UCSD-AML1 (cell line): ENCODE results near the gene CCDC85B.

ENCODE experiments used
- DNase-seq: peaks from one replicate; lab custom pipeline; 2025; ENCODE audit not compliant: unreplicated experiment; lab: John Stamatoyannopoulos, UW

Gene CCDC85B

DNA sequence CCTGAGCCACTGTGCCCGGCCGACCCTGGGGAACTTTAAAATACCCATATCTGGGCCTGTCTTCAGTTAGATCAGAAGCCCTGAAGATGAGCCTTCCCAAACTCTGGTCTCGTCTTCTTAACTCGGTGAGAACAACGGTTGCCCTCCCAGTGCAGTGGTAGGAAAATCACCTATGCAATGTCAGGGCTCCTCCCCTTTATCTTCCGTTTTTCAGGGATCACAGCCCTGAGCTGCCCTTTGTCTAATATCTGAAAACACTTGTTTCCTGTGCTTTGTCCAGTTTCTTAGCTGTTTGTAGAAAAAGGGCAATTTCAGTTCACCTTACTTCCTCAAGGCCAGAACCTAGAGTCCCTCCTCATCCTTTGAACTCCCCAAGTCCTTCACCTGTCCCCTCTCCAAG lies 38.2 kb downstream of the CCDC85B start:
- peak; percentile 22 for DNase-seq

DNA sequence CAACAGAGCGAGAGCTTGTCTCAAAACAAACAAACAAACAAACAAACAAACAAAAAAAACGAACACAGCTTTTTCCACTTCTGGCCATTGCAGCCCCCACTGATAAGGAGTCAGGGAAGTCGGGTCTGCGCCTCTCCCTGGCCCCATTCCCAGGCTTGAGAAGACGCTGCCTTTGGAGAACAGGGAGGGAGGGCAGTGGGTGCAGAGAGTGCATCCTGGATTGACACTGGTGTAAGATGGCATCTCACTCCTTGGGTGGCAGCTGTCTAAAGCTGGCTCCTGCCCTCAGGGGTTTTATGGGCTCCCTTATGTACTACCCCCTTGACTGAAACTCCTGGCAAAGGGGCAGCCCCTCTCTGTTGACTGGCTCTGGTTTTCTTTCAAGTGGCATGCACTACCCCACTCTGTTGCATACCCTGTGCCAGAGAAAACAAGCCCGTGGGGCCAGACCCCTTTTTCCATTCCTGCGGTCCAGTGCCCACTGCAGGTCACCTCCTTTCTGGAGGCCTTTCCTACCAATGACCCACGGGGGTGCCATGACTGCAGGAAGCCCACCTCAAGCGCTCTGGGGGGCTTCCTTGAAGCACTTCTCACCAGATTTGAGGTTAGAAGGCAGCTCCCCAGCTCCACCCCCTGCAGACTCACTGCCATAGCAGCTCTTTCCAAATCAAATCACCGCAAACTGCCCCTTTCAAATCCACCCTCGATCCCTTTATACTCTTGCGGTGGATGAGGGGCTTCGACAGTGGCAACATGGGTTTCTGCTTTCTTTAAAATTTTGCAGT lies 41.5 kb downstream of the CCDC85B start:
- no peak for DNase-seq

- DNase-seq, result no peak
Observed at GRCh38 chr11:65932558-65932919, 42.1 kb downstream of the CCDC85B start.

DNA sequence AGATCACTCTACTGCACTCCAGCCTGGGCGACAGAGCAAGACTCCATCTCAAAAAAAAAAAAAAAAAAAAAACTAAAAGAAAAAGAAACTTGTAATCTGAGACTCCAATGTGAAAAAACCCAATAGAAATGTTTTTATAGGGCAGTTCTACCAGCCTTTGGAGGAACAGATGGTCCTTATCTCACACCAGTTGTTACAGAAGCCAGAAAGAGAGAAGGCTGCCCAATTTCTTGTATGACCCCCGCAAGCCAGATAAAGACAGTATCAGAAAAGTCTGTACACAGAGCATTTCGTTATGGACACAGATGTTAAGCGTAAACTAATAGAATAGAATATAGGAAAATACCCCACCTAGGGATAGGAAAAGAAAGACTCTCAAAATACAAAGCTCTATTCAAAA lies 43.5 kb downstream of the CCDC85B start:
- no peak for DNase-seq

DNA sequence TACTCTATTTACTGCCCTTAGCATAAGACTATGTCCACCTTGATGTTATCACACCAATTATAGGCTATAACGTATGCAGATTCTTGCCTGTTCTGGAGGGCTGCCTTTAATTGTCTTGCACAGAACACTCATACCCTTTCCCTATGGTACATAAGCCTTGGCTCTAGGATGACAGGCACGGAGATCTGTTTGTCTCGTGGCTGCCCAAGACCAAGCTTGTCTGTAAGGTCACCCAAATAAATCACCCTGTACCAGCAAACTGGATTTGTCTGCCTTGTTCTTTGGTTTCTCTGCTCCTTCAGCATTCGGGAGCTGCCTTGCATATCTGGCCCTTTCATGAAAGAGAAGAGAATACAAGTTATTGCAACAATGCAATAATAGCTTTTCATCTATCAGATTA lies 47.3 kb downstream of the CCDC85B start:
- no peak for DNase-seq
